ENCODE results near the gene ARHGEF17. TPM values are rescaled to one million over a fixed set of nuclear protein-coding genes. Genes with fewer than 3 reads are reported as not detected.

Gene ARHGEF17
- total RNA-seq, 1 donor from 2014 or later, result 19.9 TPM

DNA sequence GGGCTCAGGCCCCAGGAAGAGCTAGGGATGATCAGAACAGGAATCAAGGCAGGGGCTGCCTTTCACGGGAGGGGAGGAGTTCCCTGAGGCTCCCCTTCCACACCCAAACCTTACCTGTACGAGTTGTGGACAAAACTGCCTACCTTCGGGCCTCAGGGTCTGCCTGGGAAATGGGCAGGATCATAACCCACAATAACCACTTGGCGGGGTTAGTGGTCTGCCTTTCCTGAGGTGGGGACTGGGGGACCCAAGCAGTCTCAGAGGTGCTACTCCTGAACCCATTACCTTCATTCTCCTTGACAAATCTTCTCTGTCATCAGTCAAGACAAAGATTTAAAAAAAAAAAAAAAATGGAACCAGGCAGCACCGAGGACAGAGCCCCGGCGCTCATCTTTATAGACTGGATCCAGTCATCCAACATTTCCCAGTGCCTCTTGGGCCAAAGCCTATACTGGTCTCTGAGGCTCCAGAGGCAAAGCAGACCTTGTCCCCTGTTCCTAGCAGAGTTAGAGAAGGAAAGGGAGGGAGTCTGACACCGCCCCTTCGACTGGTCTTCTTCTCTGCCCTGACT, 21.8 kb upstream of the ARHGEF17 start:
- H3K27me3 Mint-ChIP-seq (ENCODE audit: insufficient read depth, low read depth), result peaks cover 17% of the 10 kb centered on the region
- no peaks in the 10 kb centered on the region for H3F3A ChIP-seq (ENCODE audit: low read depth)
- no peak overlapping the region for H2AFZ ChIP-seq (replicated peaks)
- H3K4me1 ChIP-seq, result no peaks in the 10 kb centered on the region
- no peak for DNase-seq (ENCODE audit: low spot score)
- H3K79me2 ChIP-seq (ENCODE audit: low read depth), result no peaks in the 10 kb centered on the region
- no peaks in the 10 kb centered on the region for H3K9me3 Mint-ChIP-seq
- H3K4me3 ChIP-seq, result no peak overlapping the region
- peaks cover 24% of the 10 kb centered on the region for H3K4me1 Mint-ChIP-seq
- no peaks in the 10 kb centered on the region for H3K9me3 ChIP-seq (ENCODE audit: low read depth)
- no peak overlapping the region for H3K9ac ChIP-seq
- H3K36me3 Mint-ChIP-seq, result no peaks in the 10 kb centered on the region
- no peaks in the 10 kb centered on the region for H3K36me3 ChIP-seq
- no peaks in the 10 kb centered on the region for H3K27me3 ChIP-seq
- TF ChIP-seq EZH2 (IDR thresholded peaks at IDR 0.05) (no peak), EZH2phosphoT487 (IDR thresholded peaks at IDR 0.05) (no peak)
- TF ChIP-seq, protein P1, sequence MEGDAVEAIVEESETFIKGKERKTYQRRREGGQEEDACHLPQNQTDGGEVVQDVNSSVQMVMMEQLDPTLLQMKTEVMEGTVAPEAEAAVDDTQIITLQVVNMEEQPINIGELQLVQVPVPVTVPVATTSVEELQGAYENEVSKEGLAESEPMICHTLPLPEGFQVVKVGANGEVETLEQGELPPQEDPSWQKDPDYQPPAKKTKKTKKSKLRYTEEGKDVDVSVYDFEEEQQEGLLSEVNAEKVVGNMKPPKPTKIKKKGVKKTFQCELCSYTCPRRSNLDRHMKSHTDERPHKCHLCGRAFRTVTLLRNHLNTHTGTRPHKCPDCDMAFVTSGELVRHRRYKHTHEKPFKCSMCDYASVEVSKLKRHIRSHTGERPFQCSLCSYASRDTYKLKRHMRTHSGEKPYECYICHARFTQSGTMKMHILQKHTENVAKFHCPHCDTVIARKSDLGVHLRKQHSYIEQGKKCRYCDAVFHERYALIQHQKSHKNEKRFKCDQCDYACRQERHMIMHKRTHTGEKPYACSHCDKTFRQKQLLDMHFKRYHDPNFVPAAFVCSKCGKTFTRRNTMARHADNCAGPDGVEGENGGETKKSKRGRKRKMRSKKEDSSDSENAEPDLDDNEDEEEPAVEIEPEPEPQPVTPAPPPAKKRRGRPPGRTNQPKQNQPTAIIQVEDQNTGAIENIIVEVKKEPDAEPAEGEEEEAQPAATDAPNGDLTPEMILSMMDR (IDR thresholded peaks at IDR 0.05), result no peak
- no peak overlapping the region for H3K4me3 Mint-ChIP-seq
- H3K27ac Mint-ChIP-seq, result no peak overlapping the region
- no peak overlapping the region for H3K4me2 ChIP-seq
- no peaks in the 10 kb centered on the region for H4K20me1 ChIP-seq (ENCODE audit: low read depth)
- H3K27ac ChIP-seq, result no peak overlapping the region

DNA sequence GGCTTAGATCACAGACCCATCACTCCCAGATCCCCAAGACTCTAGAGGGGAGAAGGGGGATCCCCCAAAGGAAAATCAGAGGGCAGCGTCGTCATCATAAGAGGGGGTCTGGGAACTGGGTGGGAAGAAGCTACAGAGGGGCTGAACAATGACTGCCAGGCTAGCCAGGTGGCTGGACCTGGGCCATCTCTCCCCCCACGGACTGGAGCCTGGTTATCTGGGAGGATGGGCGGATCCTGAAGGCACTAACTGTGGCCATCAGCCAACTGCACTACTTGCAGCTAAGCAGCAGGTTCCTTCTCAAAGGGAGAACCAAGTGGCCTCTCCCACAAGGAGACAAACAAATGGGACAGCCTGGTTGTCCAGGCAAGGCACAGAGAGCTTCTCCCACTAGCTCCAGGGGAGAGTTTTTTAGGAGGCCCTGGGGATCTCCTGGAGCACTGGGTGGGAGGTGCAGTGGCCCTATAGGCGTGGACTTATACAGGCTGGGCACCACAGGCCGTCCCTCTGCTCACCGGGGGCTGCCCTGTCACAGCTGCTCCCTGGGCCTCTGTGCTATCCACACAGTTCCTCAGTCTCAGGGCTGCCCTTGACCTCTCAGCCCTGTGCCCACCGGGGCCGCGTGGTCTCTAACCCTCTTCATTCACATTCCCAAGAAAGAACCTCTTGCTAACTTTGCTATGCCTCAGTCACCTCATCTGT, 20.5 kb upstream of the ARHGEF17 start:
- no peaks in the 10 kb centered on the region for H3K9me3 Mint-ChIP-seq
- Histone ChIP-seq H3K79me2 (ENCODE audit: low read depth) (no peaks in the 10 kb centered on the region), H3K9ac (no peak overlapping the region), H3K4me1 (peaks cover 7% of the 10 kb centered on the region), H3K36me3 (no peaks in the 10 kb centered on the region), H3K4me3 (no peak overlapping the region), H3K27ac (no peak overlapping the region), H3K27me3 (no peaks in the 10 kb centered on the region), H3K4me2 (no peak overlapping the region), H4K20me1 (ENCODE audit: low read depth) (no peaks in the 10 kb centered on the region), H3F3A (ENCODE audit: low read depth) (no peaks in the 10 kb centered on the region), H3K9me3 (ENCODE audit: low read depth) (no peaks in the 10 kb centered on the region), H2AFZ (replicated peaks) (no peak overlapping the region)
- H3K27me3 Mint-ChIP-seq (ENCODE audit: insufficient read depth, low read depth), result peaks cover 17% of the 10 kb centered on the region
- peak overlapping the region; percentile 15 for H3K27ac Mint-ChIP-seq
- H3K4me3 Mint-ChIP-seq, result no peak overlapping the region
- H3K4me1 Mint-ChIP-seq, result peaks cover 28% of the 10 kb centered on the region
- H3K36me3 Mint-ChIP-seq, result no peaks in the 10 kb centered on the region
- DNase-seq (ENCODE audit: low spot score), result no peak
- no peak for TF ChIP-seq EZH2phosphoT487 (IDR thresholded peaks at IDR 0.05)
- TF ChIP-seq, protein P1 (IDR thresholded peaks at IDR 0.05), result no peak
- no peak for TF ChIP-seq EZH2 (IDR thresholded peaks at IDR 0.05)

DNA sequence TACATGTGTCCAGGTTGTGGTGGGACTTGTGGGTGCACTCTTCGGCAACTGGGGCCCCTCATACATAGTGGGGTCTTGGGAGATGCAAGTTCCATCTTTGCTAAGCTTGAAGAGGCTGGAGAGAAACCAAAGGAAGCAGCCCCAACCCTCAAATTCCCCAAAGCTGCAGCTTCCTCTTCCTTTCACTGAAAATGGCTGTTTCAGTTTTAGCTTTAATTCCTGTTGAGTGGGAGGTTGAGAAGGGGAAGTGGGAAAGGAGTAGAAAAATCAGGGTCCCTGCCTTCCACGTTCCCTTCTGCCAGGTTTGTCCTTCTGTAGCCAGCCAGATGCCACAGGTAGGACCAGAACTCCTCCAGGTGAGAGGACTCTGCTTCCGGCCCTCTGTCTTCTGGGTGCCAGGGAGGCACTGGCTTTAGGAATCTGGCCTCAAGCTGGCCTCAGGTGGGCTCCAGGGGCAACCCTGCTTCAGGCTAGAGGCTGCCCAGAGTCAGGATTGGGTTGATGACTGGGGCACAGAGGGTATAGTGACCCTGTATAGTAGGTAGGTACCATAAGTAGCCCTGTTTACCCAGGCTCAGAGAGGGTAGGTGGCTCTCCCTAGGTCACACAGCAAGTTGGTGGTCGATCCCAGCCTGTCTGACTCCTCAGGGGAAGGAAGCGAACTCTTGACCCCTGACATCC, 19.7 kb upstream of the ARHGEF17 start:
- Mint-ChIP-seq H3K36me3 (no peaks in the 10 kb centered on the region), H3K27me3 (ENCODE audit: insufficient read depth, low read depth) (peaks cover 17% of the 10 kb centered on the region), H3K9me3 (no peaks in the 10 kb centered on the region), H3K4me3 (no peak overlapping the region), H3K4me1 (peaks cover 32% of the 10 kb centered on the region), H3K27ac (no peak overlapping the region)
- Histone ChIP-seq H3K9ac (no peak overlapping the region), H3K27me3 (no peaks in the 10 kb centered on the region), H3F3A (ENCODE audit: low read depth) (no peaks in the 10 kb centered on the region), H3K4me1 (peaks cover 13% of the 10 kb centered on the region), H3K4me2 (no peak overlapping the region), H3K36me3 (no peaks in the 10 kb centered on the region), H3K27ac (no peak overlapping the region), H2AFZ (replicated peaks) (no peak overlapping the region), H3K79me2 (ENCODE audit: low read depth) (no peaks in the 10 kb centered on the region), H3K9me3 (ENCODE audit: low read depth) (no peaks in the 10 kb centered on the region), H3K4me3 (no peak overlapping the region), H4K20me1 (ENCODE audit: low read depth) (no peaks in the 10 kb centered on the region)
- TF ChIP-seq, protein P1 (IDR thresholded peaks at IDR 0.05), result no peak
- TF ChIP-seq EZH2phosphoT487 (IDR thresholded peaks at IDR 0.05) (no peak), EZH2 (IDR thresholded peaks at IDR 0.05) (no peak)
- no peak for DNase-seq (ENCODE audit: low spot score)

Data from neural progenitor cell (in vitro differentiated cells).